Hepatocyte (in vitro differentiated cells): ENCODE data around the gene SPACDR. TPM values are rescaled to one million over a fixed set of nuclear protein-coding genes. Genes with fewer than 3 reads are reported as not detected.

Source experiments
- DNase-seq: peaks from one replicate; pipeline ENCODE4 v3.0.0-alpha.2; 2016; ENCODE audit warnings: low spot score
- H2AFZ ChIP-seq: fragments of 200-600 bp; sonication (generic); 2 replicates; pipeline ENCODE4 v1.6.0; 2016; ENCODE audit warnings: antibody characterized with exemption, mild to moderate bottlenecking
- H3K27ac ChIP-seq: fragments of 200-600 bp; sonication (generic); 2 replicates; pipeline ENCODE4 v1.5.1; 2016; ENCODE audit warnings: mild to moderate bottlenecking
- H3K27me3 ChIP-seq: fragments of 200-600 bp; sonication (generic); 2 replicates; pipeline ENCODE4 v1.6.1; 2016
- H3K36me3 ChIP-seq: fragments of 200-600 bp; sonication (generic); replicated peaks from 2 replicates; pipeline ENCODE4 v1.5.1; 2016; ENCODE audit warnings: low read depth; ENCODE audit not compliant: insufficient read depth
- H3K4me1 ChIP-seq: fragments of 200-600 bp; sonication (generic); 2 replicates; pipeline ENCODE4 v1.5.1; 2016; ENCODE audit warnings: mild to moderate bottlenecking, moderate library complexity; ENCODE audit not compliant: insufficient read depth
- H3K4me2 ChIP-seq: fragments of 200-600 bp; sonication (generic); 2 replicates; pipeline ENCODE4 v1.6.0; 2016
- H3K4me3 ChIP-seq: fragments of 200-600 bp; sonication (generic); 2 replicates; pipeline ENCODE4 v1.5.1; 2016; ENCODE audit warnings: mild to moderate bottlenecking
- H3K79me2 ChIP-seq: fragments of 200-600 bp; sonication (generic); 2 replicates; pipeline ENCODE4 v1.6.0; 2017; ENCODE audit warnings: mild to moderate bottlenecking
- H3K9me2 ChIP-seq: fragments of 200-600 bp; sonication (generic); replicated peaks from 2 replicates; pipeline ENCODE4 v1.6.0; 2017; ENCODE audit warnings: mild to moderate bottlenecking; ENCODE audit not compliant: insufficient read depth
- H3K9me3 ChIP-seq: fragments of 200-600 bp; sonication (generic); 2 replicates; pipeline ENCODE4 v1.5.1; 2016; ENCODE audit warnings: low read depth, mild to moderate bottlenecking
- H4K20me1 ChIP-seq: fragments of 200-600 bp; sonication (generic); 2 replicates; pipeline ENCODE4 v1.6.0; 2016; ENCODE audit warnings: mild to moderate bottlenecking; ENCODE audit not compliant: insufficient read depth, poor library complexity, severe bottlenecking
- EZH2 ChIP-seq: fragments of 200-600 bp; sonication (generic); IDR thresholded peaks from 2 replicates; pipeline ENCODE4 v1.6.1; 2016; ENCODE audit warnings: antibody characterized with exemption, mild to moderate bottlenecking, borderline replicate concordance
- EZH2phosphoT487 ChIP-seq: fragments of 200-600 bp; sonication (generic); IDR thresholded peaks from one replicate; pipeline ENCODE4 v1.6.1; 2018; ENCODE audit warnings: antibody characterized with exemption, mild to moderate bottlenecking, low read depth, moderate library complexity; ENCODE audit not compliant: unreplicated experiment, severe bottlenecking
- WGBS: methylation state at CpG from one replicate; pipeline ENCODE4 v1.1.6; 2016; ENCODE audit warnings: low lambda C conversion rate; ENCODE audit errors: missing lambda C conversion rate; 5-methylcytosine and 5-hydroxymethylcytosine counted together
- polyA plus RNA-seq: library from polyadenylated mRNA; unstranded; fragments of >200 nt; fragmentation: Nextera tagmentation; extraction: Ambion mirVana; gene quantifications from 2 replicates; pipeline ENCODE4 v1.2.1, GENCODE V29; 2016
- total RNA-seq: library from RNA; depleted of rRNA; stranded (reverse); fragments of >200 nt; gene quantifications from 2 replicates; pipeline ENCODE4 v1.2.3, GENCODE V29; 2014
- TF ChIP-seq, protein P1 (sequence below): fragments of 200-600 bp; sonication (generic); IDR thresholded peaks from 2 replicates; pipeline ENCODE4 v1.5.1; 2016; ENCODE audit warnings: antibody characterized with exemption, mild to moderate bottlenecking; ENCODE audit not compliant: poor library complexity

SPACDR gene
- total and polyA plus RNA-seq, 2 experiments from 2014 or later, result 0.13 TPM; not detected in 1

- H4K20me1 ChIP-seq, result peaks cover 3% of the 10 kb centered on the region
- no peak overlapping the region for H2AFZ ChIP-seq
- no peaks in the 10 kb centered on the region for H3K9me2 ChIP-seq
- H3K9me3 ChIP-seq, result no peaks in the 10 kb centered on the region
- TF ChIP-seq EZH2phosphoT487, result no peak
- peak overlapping the region; percentile 50 for H3K4me3 ChIP-seq
- H3K79me2 ChIP-seq, result peaks cover 53% of the 10 kb centered on the region
- peak overlapping the region; percentile 98 for H3K27ac ChIP-seq
- DNase-seq, result no peak
- H3K27me3 ChIP-seq, result no peaks in the 10 kb centered on the region
- 51% methylated on average over 22 of the region's 31 CpGs for WGBS
- H3K36me3 ChIP-seq, result no peaks in the 10 kb centered on the region
- H3K4me2 ChIP-seq, result peak overlapping the region; percentile 74
- peaks cover 35% of the 10 kb centered on the region for H3K4me1 ChIP-seq
These were observed 33.4 kb downstream of the SPACDR start for GRCh38 chr7:100430493-100431285.

DNA sequence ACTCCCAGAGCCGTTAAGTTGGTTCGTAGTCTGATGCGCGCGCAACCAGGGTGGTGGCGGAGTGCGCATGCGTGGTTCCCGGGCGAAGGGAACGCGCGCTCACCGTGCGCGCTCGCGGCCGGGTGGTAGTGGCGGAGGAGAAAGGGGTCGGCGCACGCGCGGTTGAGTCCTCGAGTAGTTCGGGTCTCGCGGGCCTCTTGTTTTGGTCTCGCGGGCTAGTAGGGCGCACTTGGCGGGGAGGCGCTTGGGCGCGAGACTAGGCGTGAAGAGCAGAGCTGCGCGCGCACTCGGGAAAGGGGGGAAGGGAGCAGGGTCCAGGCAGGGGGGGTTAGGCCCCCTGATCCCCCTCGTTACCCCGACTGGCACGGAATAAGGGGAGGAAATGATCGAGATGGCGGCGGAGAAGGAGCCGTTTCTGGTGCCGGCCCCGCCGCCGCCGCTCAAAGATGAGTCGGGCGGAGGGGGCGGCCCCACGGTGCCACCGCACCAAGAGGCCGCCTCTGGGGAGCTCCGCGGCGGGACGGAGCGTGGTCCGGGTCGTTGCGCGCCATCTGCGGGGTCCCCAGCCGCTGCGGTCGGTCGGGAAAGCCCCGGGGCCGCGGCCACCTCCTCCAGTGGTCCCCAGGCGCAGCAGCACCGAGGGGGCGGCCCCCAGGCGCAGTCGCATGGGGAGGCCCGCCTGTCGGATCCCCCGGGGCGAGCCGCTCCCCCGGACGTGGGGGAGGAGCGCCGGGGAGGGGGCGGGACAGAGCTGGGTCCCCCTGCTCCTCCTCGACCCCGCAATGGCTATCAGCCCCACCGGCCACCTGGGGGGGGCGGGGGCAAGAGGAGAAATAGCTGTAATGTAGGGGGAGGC lies 34.2 kb downstream of the SPACDR start, which contains the start of gene MEPCE:
MEPCE (plus strand) TSS at position 195 of the 856 bp plus-strand sequence; CDS start at position 383, 188 bp downstream.
- 1% methylated on average over 63 of the region's 95 CpGs for WGBS
- peak; percentile 99 for DNase-seq
- TF ChIP-seq EZH2, result no peak
- TF ChIP-seq, protein P1, sequence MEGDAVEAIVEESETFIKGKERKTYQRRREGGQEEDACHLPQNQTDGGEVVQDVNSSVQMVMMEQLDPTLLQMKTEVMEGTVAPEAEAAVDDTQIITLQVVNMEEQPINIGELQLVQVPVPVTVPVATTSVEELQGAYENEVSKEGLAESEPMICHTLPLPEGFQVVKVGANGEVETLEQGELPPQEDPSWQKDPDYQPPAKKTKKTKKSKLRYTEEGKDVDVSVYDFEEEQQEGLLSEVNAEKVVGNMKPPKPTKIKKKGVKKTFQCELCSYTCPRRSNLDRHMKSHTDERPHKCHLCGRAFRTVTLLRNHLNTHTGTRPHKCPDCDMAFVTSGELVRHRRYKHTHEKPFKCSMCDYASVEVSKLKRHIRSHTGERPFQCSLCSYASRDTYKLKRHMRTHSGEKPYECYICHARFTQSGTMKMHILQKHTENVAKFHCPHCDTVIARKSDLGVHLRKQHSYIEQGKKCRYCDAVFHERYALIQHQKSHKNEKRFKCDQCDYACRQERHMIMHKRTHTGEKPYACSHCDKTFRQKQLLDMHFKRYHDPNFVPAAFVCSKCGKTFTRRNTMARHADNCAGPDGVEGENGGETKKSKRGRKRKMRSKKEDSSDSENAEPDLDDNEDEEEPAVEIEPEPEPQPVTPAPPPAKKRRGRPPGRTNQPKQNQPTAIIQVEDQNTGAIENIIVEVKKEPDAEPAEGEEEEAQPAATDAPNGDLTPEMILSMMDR, result no peak
- no peak for TF ChIP-seq EZH2phosphoT487

DNA sequence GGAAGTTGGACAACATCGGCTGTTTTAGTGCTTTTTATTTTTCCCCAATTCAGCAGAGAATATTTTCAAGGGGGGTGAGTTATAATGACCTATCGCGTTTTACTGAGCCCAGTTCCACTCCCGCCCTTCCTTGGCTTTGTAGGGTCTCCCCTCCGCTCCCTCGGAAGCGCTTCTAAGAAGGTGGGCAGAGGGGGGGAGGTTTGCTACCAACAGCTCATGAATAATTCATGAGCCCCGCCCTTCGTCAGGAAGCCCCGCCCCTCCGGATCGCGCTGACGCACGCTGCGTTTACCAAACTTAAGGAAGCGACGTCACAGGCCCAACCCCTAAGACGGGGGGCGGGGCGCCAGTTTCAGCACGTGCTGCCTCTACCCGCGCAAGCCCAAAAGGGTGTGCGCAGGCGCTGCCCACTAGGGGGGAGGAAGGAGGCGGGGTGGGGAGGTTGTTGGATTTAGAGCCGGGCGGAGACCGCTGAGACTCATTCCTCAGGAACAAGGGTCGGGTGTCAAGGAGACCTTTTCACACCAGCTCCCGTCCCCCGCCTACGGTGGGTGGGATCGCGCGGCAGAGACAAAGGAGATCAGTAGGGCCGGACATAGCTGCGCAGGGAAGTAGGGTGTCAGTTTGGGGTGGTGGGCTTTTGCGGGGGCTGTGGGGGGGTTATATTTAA lies 35.0 kb downstream of the SPACDR start:
- H3K79me2 ChIP-seq, result peaks cover 37% of the 10 kb centered on the region
- peaks cover 3% of the 10 kb centered on the region for H4K20me1 ChIP-seq
- no peak overlapping the region for H2AFZ ChIP-seq
- H3K36me3 ChIP-seq, result no peaks in the 10 kb centered on the region
- H3K27ac ChIP-seq, result peak overlapping the region; percentile 98
- no peaks in the 10 kb centered on the region for H3K9me2 ChIP-seq
- H3K9me3 ChIP-seq, result no peaks in the 10 kb centered on the region
- TF ChIP-seq, protein P1, result no peak
- TF ChIP-seq EZH2 (no peak), EZH2phosphoT487 (no peak)
- H3K27me3 ChIP-seq, result no peaks in the 10 kb centered on the region
- H3K4me2 ChIP-seq, result peak overlapping the region; percentile 75
- peak overlapping the region; percentile 36 for H3K4me3 ChIP-seq
- WGBS, result 0% methylated on average over 18 of the region's 40 CpGs
- H3K4me1 ChIP-seq, result peaks cover 22% of the 10 kb centered on the region
- DNase-seq, result peak; percentile 100

More for the DNA sequence above, 34.2 kb downstream of the SPACDR start, which contains the start of gene MEPCE:
- H4K20me1 ChIP-seq, result peaks cover 3% of the 10 kb centered on the region
- H2AFZ ChIP-seq, result peak within 1 kb of the TSS; percentile 31
- H3K36me3 ChIP-seq, result no peaks in the 10 kb centered on the region
- H3K4me2 ChIP-seq, result peak within 1 kb of the TSS; percentile 75
- H3K79me2 ChIP-seq, result peaks cover 45% of the 10 kb centered on the region
- H3K4me1 ChIP-seq, result peaks cover 29% of the 10 kb centered on the region
- H3K9me3 ChIP-seq, result no peaks in the 10 kb centered on the region
- peak within 1 kb of the TSS; percentile 50 for H3K4me3 ChIP-seq
- H3K9me2 ChIP-seq, result no peaks in the 10 kb centered on the region
- H3K27me3 ChIP-seq, result no peaks in the 10 kb centered on the region
- H3K27ac ChIP-seq, result peak within 1 kb of the TSS; percentile 98
